Measurements from ENCODE around the gene RALGAPA2. TPM values are rescaled to one million over a fixed set of nuclear protein-coding genes. Genes with fewer than 3 reads are reported as not detected.

Gene RALGAPA2
- total RNA-seq, 4 donors from 2014 or later = 35.1 to 109 (median 59.6) TPM

DNA sequence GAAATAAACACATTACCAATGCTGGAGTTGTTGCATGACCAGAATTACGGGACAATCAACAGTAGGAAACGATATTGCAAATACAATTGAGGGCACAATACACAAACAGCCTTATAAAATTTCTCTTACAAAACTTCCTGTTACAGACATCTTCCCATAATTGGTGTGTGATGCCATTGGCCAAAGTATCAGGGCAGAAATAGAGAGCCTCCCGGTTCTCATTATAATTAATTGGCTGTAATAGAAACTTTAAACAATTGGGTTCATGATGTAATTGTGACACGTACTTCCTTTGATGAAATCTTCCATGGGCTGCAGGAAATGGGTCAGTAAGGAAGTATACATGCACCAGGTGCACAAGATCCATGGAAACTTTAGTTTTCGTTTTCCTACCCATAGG lies 40.3 kb upstream of the RALGAPA2 start:
- no peak for TF ChIP-seq CTCF (IDR thresholded peaks at IDR 0.05)
- DNase-seq (ENCODE audit: low spot score) (no peak), ATAC-seq (ENCODE audit: low FRiP score) (no peak)

DNA sequence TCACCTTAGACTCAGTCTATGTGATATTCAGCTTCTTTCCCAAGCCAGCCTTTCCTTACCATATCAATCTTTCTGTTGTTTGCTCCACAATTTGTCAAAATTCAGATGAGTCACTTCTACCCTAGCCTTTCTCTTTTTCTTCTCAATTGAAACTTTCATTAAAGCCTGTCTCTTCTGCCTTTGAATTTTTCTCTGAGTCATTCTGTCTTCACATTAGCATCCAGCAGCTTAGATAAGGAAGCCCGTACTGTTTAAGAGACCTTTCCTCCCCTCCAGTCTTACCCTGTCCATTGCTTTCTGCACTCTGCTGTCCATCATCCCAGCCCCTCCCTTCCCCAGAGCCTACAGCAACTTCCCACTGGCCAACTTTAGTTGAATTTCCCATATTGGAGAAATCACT lies 34.9 kb upstream of the RALGAPA2 start:
- TF ChIP-seq CTCF (IDR thresholded peaks at IDR 0.05) = no peak
- ATAC-seq (ENCODE audit: low FRiP score) = peak; percentile 33
- no peak for DNase-seq (ENCODE audit: low spot score)

DNA sequence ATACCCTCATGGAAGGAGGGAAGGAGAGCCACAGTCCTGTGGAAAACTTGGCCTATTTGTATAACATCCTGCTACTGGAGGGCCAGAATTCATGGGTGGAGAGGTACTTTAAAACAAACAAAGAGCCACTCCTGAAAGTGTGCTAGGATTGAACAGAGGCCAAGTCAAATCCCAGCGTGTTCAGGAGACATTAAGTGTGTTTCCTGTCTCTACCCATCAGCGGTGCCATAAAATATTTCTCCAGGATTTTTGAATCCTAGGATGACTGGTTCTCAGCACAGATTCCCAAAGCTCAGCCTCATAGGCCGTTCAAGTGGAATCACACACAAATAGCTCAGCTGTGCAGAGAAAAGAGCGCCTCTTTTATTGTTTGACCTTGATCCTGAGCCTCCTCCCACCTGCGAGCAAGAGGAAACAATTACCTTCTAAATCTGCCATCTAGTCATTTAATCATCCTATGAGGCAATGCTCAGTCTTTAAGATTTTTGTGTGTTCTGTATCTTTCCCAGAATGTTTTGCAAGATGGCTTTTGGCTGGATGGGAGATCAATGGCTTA lies 31.8 kb upstream of the RALGAPA2 start:
- TF ChIP-seq CTCF (IDR thresholded peaks at IDR 0.05) = no peak
- ATAC-seq (ENCODE audit: low FRiP score) (peak; percentile 13), DNase-seq (ENCODE audit: low spot score) (no peak)

- DNase-seq (ENCODE audit: low spot score) (no peak), ATAC-seq (ENCODE audit: low FRiP score) (peak; percentile 52)
- no peak for TF ChIP-seq CTCF (IDR thresholded peaks at IDR 0.05)
Observed at GRCh38 chr20:20743511-20744169, 31.2 kb upstream of the RALGAPA2 start.

DNA sequence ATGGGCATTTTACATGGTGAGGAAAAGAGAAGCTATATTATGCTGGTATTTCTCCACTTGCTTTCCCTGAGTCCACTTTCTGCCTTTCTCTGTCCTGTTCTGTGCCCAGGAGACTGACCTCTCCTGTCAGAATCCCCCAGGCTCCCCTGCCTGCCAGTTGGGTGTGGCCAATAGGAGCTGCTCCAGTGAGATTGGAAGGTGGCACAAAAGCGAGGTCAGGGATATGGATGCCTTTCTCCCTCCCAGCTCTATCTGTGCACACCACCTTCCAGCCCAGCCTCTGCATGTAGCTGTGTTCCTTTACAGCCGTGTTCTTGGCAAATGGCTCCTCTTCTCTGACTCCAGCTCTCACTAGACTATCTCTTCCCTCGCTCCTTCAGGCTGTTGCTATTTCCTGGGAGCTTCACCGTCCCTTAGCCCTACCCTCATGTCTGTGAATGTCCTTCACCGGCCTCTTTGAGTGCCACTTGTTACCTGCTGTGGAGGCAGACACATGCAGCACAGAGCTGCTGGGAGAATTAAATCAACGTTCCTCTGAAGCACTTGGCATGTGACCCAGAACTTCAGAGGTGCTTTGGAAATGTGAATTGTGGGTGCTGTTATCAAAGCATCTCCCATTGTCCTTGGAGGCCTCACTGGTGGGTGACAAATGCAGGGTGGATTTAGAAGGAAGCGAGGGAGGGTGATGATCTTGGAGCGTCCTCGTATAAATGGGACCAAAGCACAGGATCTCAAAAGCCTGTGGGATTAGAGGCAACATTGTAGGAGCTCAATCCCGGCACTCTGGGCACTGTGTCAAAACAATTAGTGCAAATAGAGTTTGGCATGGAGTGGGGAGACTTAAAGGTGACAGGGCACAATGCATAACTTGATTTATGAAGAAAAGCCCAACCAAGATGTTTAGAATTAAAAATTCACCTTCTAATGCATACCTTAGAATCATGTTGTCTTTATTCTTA lies 28.9 kb upstream of the RALGAPA2 start:
- no peak for DNase-seq (ENCODE audit: low spot score)
- no peak for ATAC-seq (ENCODE audit: low FRiP score)
- TF ChIP-seq CTCF (IDR thresholded peaks at IDR 0.05) = no peak

- no peak for TF ChIP-seq CTCF (IDR thresholded peaks at IDR 0.05)
- DNase-seq (ENCODE audit: low spot score) (no peak), ATAC-seq (ENCODE audit: low FRiP score) (no peak)
Observed at GRCh38 chr20:20740541-20740940, 28.1 kb upstream of the RALGAPA2 start.
